NCI-H2081 treated with DMSO at 0.1 percent for 48 hours (cell line): ENCODE data around the gene FAM219A.
A peak's percentile ranks its signal among the peaks of the same experiment; 100 is the strongest.
"Not testable (repeated sequence)": the region's sequence is repeated elsewhere in the genome, so short reads cannot be mapped to it uniquely, and the experiment has no call there.

Experiments
- DNase-seq: peaks from one replicate; lab custom pipeline; 2025; lab: John Stamatoyannopoulos, UW

Gene FAM219A

DNA sequence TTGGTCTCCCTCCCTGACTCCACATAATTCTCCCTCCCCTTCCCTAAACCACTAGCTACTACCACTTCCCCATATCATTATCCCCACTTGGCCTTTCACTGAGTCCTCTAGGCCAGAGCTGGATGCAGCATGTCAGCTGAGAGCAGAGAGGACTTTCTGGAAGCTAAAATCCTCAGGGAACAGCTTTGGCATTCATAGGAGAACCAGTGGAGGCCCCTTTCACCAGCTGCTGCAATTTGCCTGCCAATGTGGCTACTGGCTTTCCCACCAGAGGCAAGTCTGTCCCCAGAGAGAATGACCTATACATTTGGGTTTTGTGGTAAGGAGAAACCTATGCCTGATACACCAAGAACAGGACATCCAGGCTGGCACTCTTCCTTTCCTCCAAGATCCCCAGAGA lies 14.4 kb downstream of the FAM219A start:
- DNase-seq = no peak

DNA sequence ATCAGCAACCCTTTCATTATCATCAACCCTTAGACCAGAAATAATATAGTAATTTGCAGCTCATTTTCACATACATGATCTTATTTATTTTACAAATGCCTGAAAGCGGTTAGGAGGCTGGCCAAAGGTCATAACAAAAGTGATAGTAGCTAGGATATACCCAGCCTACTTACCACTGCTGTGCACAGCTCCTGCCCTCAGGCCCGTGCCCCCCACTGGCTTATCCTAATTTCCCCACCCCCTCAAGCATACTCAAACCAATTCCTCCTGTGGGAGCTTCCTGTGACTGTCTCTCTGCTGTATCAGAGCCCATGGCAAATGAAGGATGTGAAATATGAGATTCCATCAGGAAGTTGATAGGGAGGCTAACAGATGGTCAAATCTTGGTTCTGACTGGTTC lies 14.8 kb downstream of the FAM219A start:
- DNase-seq = no peak

DNA sequence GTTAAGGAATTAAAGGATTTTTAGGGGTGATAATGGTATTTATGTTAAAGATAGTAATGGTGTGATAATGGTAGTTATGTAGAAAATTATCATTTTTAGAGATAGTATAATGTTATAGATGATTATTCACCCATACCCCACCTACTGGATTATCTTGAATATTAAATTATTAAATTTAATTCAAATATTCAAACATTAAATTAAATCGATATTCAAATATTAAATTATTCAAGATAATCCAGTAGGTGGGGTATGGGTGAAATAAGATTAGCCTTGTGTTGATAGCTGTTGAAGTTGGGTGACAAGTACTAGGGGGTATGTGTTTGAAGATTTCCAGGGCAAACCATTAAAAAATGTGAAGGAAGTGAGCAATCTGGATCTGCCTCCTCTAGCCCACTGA lies 15.6 kb downstream of the FAM219A start:
- DNase-seq = no peak

DNA sequence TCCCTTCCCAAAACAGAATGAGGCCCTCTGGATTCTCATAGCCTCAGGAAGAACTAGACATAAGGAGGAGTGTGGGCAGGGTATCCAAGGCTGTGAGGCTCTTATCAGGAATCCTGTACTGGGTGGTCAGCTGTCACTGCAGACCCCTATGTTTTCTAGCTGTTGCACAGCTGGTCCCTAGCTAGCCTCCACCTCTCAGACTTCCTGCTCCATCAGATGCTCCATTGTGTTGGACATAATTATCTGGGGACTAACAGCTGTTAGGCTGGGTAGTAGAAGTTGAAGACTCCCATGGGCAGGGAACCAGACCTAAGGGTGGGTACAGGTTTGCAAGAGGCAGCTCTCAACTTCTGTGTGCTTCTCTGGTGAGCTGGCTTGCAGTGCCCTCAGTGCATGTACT lies 18.4 kb downstream of the FAM219A start:
- DNase-seq = no peak

DNA sequence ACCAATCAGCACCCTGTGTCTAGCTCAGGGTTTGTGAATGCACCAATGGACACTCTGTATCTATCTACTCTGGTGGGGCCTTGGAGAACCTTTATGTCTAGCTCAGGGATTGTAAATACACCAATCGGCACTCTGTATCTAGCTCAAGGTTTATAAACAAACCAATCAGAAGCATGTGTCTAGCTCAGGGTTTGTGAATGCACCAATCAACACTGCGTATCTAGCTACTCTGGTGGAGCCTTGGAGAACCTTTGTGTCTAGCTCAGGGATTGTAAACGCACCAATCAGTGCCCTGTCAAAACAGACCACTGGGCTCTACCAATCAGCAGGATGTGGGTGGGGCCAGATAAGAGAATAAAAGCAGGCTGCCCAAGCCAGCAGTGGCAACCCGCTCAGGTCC lies 19.9 kb downstream of the FAM219A start:
- not testable (repeated sequence) for DNase-seq

DNA sequence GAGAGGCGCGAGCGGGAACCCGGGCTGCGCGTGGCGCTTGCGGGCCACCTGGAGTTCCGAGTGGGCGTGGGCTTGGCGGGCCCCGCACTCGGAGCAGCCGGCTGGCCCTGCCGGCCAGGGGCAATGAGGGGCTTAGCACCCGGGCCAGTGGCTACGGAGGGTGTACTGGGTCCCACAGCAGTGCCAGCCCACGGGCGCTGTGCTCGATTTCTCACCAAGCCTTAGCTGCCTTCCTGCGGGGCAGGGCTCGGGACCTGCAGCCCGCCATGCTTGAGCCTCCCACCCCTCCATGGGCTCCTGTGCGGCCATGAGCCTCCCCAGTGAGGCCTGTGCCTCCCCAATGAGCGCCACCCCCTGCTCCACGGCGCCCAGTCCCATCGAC lies 20.5 kb downstream of the FAM219A start:
- not testable (repeated sequence) for DNase-seq

DNA sequence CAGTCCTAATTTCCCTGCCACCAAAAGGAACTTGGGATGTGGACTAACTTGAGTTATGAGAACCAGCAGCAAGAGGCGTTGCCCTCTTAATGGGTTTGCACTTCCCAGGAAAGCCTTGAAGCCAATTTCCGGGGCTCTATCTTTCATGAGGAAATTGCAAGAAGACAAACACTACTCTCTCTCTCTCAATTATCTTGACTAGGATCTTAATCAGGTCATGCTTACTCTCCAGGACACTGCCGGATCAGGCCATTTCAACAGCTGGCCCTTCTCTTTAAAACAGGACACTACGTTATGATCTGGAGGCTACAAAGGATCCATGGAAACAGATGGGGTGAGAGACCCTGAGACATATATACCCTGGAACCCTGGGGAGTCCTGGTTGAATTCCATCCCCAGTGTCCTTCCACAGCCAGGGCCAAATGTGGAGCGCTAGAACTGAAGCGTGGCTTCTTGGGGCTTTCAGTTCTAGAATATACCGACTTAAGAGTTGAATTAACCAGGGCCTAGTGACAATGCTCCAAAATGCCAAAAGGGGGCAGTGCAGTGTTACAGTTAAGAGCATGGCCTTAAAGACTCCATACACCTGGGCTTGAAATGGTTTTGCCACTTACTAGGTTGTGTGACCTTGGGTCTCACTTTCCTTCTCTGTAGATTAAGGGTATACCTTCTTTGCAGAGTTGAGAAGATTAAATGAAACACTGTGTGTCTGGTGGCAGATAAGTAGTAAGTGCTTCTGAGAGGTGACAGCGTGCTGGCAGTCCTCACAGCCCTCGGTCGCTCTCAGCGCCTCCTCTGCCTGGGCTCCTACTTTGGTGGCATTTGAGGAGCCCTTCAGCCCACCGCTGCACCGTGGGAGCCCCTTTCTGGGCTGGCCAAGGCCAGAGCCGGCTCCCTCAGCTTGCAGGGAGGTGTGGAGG lies 21.1 kb downstream of the FAM219A start:
- peak; percentile 46 for DNase-seq

DNA sequence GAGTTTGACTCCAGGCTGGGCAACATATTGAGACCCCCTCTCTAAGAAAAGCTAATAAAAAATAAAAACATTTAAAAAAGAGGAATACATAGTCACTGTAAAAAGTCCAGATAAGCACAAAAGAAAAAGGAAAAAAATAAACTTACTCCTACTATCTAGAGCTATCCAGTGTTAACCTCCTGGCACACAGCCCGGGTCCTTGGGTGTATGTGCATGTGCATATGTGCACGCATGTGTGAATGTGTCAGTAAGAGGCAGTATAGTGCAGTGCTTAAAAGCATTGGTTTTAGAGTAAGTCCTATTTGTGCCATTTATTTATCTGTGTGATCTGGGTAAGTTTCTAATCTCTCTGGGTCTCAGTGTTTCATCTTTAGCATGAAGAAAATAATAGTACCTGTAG lies 26.7 kb downstream of the FAM219A start:
- no peak for DNase-seq

DNA sequence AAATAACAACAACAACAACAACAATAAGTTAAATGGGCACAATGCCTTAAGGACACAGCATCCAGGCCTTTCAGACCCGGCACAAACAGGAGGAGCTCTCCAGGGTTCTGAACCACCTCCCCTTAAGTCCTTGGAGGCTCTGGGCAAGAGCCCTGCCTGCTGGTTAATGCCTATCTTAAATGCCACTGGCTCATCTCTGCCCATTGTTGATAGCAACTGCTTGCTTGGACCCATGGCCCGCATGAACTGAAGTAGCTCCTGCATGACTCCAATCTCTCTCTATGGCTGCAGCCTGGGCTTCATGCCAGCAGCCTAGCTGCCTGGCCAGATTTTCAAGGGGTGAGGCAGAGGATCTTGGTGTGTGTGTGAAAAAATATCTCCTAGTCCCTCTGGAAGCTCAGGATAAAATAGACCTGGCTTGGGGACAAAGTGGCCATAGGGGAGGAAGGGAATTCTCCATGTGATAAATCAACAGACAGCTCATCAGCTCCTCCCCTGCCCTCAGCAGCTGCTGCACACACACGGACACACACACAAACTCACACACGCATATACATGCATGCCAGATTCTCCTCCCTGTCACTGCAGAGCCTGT lies 27.4 kb downstream of the FAM219A start:
- peak; percentile 87 for DNase-seq

DNA sequence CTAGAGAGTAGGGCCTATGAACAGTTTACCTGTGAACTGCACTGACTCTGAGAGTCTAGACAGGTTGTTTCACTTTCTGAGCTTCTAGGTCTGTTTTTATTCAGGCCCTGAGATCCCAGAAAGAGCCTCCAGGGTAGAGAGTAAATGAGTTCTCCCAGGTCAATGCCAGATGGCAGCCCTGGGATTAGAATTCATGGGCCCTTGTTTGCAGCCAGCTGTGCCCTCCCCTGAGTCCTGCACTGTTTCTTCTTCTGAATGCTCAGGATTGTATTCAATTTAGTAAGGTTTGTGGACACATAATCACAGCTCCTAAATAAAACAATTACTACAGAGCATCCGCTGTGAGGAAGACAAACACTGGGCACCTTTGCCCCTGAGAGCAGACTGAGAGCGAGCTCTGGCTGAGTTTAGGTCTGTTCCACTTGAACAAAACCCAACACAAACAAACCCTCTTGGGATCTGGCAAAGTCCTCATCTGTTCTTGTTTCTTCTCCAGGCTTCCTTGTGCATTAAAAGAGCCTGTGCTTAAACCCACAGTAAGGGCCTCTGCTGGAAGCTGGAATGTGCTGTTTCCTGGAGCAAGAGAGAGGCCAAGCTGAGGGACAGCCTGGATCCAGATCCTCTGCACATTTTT lies 29.9 kb downstream of the FAM219A start:
- no peak for DNase-seq

DNA sequence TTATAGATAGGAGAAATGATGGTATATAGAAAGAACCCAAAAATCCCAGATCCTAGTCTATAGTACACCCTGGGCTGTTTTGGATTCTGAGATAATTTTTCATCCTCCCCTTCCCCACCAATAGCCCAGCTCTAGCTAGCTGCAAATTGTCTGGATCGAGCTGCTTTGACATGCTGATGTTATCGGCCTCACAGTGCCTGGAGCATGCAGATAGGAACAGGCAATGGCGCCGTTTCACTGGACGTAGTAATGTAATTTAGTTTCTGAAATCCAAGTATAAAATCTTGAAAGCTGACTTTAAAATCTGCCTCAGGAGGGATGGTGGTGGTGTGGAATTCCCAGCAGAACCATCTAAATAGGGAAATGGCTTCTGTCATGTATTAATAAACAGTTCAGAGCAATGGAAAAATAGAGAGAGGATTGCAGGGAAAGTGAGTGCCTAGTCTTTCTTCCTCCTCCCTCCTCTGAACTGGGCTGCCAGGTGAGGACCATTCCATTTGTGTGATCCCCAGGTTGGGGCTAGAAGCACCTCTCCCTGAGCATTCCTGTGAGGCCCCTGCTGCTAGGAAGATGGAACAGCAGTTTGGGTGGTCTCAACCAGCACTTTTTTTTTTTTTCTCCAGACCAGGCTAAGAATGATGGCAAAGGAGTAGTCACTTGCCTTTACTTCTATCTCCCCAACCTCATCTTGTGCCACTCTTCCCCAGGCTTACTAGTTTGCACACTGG lies 31.9 kb downstream of the FAM219A start:
- no peak for DNase-seq

DNA sequence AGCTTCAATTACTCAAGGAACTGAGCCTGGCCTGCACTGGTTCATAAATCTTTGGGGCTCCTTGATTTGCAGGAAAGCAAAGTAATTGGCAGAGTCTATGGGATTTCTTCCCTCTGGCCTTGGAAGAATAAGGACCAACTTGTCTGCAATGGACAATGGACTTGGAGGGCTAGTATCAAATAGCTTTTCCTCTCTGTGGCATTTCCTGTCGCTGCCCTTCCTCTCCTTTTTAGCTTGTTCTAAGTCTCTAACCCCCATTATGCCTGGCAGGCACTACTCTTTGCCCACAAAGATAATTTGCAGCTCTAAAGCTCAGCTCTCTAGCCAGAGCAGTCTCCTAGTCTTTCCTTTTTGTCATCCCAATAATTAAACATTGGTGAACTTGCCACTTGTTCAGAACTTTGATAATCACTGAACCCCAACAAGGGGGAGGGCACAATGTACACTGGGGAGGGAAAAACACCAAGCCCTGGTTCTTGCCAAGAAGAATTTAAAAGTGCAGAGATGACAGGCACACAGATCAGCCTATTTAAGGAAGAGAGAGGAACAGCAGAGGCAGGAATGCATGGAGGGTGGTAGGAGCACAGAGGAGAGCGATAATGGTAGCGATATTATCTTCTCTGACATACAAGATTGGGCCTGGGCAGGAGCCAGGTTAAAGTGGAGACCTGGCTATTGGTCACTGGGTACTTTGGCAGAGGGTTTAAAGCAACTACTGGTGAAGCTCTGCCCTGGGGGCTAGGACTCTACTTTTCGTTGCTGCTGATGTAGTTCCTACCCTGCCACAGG lies 38.5 kb downstream of the FAM219A start:
- no peak for DNase-seq

DNA sequence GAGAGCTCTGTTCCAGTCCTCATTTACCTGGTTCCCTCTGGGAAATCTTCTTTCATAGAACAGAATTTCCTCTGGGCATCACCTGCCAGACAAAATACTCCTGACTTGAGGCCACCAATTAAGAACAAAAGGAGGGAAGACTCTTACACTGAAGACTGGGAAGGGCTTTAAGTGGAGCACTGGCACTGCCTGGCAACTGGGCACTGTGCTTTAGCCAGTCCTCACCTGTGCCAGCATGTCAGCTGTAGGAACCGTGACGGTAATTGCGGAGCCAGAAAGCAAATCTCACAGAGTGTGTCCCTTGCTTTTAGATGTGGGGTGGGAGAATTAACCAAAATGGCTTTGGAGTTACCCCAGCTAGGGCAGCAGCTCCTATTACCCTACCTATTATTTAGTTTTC lies 40.6 kb downstream of the FAM219A start:
- DNase-seq = peak; percentile 48

DNA sequence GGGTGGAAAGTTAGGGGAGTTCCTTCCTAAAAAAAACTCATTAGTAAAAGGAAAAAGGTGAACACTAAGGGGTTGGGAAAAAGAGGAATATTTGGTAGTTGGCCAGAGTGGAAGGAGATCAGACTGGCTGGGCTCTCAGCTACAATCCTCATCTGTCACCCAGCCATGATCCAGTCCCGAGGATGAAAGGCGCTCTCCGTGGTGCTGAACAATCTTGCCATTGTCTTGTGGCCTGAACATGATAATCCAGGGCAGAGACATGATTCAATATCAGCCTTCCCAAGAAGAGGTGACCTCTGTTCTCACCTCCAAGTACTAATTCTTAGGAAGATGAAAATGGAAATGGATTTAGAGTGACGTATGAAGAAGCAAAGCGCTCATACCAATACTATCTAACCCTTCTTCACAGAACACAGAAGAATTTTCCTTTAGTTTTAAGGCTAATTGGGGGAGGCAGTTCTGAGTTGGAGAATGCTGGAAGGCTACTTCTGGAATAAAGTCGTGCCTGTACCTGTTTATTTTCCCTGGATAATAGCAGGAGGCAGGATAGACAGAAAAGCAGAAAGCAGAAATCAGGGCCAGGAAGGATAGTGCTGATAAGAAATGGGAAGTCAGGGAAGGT lies 45.0 kb downstream of the FAM219A start:
- DNase-seq = no peak

DNA sequence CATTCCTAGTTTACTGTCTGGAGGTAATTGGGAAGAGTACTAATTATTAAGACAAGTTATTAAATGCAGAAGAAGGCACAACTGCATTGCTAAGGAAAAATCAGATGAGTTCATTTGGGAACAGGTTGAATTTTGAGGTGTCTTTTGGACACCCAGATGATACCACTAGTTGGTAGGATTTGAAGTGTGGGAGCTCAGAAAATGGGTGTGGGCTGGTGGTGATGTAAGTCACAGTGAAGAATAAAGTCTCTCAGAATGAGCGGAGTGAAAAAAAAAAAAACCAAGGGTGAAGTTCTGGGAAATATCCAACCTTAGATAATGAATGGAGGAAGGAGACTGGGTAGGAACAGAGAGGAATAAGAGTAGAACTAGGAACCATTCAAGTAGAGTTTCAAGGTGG lies 46.0 kb downstream of the FAM219A start:
- DNase-seq = no peak

DNA sequence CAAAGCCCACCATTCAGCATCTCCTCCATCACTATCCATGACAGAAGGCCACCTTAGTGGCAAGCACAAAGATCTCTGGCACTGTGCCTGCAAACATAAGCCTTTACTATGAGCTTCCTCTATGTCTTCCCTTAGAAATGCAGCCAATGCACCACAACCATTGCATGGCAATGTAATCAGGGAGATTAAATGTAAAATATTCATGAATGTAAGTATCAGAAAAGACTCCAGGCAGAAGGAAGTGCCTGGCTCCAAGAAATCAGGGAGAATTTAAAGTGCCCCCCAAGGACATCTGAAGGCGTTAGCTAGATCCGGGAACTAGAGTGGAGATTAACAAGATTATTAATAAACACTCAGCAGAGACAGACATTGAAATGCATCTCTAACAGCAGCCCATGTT lies 49.2 kb downstream of the FAM219A start:
- no peak for DNase-seq

DNA sequence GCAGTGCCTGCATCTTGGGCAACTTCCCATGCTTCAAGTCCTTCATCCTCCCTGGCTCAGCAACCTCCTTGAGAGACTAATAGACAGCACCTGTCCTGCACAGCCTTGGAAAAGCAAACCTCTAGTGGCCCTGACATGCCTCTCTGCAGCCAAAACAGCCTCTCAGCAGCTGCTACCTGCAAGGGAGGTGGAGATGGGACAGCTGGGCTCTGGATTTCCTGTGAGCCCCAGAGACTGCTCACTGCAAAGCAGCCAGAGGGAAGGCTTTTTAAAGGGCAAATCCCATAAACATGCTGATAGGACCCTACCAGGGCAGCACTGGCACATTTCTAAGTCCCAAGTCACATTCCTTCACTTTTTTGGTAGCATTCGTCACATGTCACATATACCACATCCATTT lies 50.2 kb downstream of the FAM219A start:
- DNase-seq = no peak

DNA sequence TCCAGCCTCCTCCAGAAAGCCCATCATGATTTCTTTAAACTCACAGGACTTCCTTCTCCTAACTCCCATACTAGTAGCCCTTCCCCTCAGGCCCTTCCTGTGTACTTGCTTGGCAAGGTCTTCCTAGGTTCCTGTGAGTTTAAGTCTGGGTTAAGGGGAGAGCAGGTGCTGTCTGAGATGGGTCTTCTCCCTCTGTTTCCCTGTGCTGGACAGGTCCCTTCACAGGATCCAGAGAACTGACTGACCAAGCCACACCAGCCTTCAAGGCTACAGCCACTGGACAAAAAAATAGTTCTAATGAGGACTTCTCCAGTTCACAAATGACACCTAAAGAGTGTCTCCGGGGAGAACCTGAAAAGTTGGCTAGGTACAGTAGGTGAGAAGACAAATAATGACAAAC lies 52.2 kb downstream of the FAM219A start:
- DNase-seq = no peak

DNA sequence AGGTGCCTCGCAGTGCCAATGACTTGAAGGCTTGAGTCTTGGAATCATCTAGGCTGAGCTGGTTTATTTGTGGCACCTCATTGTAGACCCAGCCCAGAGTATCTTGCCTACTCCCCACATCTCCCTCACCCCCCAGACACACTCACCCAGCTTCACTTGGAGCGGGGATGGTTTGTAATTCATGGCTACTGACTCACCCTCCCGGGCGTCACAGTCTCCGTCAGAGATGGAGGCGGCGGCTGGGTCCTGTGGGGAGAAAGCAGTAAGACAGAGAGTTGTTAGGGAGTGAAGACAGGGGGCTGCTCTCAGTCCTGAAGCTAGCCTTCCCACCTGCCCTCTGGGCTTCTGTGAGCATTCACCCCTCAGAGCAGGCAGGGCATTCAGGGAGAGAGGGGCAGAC lies 52.7 kb downstream of the FAM219A start:
- DNase-seq = no peak

DNA sequence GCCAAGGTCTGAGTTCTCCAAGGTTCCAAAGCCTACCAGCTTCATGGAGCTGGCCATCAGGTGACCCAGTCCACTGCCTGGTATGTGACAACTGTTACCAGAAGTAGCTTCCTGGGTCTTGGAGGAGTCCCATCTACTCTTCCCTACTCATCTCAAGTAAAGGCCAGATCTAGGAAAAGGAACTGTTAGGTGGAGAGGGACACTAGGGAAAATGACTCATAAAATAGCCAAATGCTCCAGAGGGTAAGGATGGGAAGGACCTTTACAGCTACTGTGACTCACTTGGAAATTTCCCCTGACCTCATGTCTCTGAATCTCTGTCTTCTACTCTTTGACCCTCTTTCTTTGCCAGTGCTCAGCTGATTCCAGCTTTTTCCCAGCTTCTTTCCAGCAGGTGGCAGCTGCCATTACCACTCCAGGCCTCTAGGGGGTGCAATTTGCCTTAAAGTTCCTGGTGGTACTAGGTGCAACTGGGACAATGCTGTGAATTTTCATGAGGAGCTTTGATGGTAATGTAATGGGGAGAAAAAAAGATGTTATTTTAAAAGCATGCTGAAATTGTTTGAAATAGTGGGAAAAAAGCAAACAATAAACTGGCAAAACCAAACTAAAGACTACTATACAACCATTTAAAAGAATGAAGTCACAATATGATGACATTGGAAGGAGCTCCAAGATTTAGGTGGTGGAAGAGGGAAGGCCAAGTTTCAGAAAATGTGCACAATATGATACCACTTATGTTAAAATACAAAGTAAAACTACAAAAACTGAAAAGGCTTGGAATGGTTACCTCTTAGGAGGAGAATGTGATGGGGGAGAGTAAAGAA lies 54.6 kb downstream of the FAM219A start:
- peak; percentile 28 for DNase-seq
